HepG2 (cell line): ENCODE results near the gene VWA5B1. TPM values are rescaled to one million over a fixed set of nuclear protein-coding genes. Genes with fewer than 3 reads are reported as not detected.

Experiments used
- ATAC-seq: fragments of 200-7000 bp; cut with Tn5 transposase; 3 replicates; pipeline ENCODE4 v1.9.1; 2020; ENCODE audit warnings: mild to moderate bottlenecking, moderate library complexity
- BruUV-seq: library from RNA; stranded (reverse); fragments of 400-500 nt; replicated peaks from 2 replicates; lab custom pipeline; 2021; lab: Mats Ljungman, UMichigan
- CTCF ChIA-PET: fragments of 300-600 bp; formaldehyde crosslinking; extraction: SDS; loops from one replicate; lab custom pipeline; 2021; ENCODE audit warnings: low total read pairs, inconsistent platforms, low intra/inter-chr PET ratio; lab: Yijun Ruan, JAX
- POLR2A ChIA-PET: fragments of 350-600 bp; sonication (Branson Sonifier 250); formaldehyde crosslinking; loops from one replicate; lab custom pipeline; 2020; ENCODE audit warnings: antibody characterized with exemption, inconsistent platforms; lab: Yijun Ruan, JAX
- DNase-seq: peaks from one replicate; pipeline ENCODE4 v3.0.0-alpha.2; 2015; ENCODE audit warnings: low spot score
- FAIRE-seq: peaks from 3 replicates; lab custom pipeline; 2011; peaks lifted over from hg19 to GRCh38; lab: Jason Lieb, UNC
- H2AFZ ChIP-seq: one replicate; pipeline ENCODE4 v1.6.1; 2011; ENCODE audit warnings: low read length, inconsistent platforms
- H3K27ac ChIP-seq: fragments of 300-600 bp; 3 replicates; pipeline ENCODE4 v1.8.0; 2011; ENCODE audit warnings: mixed run types, mild to moderate bottlenecking, mixed read lengths, low read length, inconsistent platforms; ENCODE audit not compliant: insufficient read depth; ENCODE audit errors: extremely low read length
- H3K27me3 ChIP-seq, 2 experiments: fragments of 200-600 bp in 1 of 2; 2 replicates in 1 of 2; 3 replicates in 1 of 2; pipeline versions ENCODE4 v1.6.0 to v1.8.0; 2011; ENCODE audit warnings: low read length in 2 of 2, mild to moderate bottlenecking in 2 of 2, moderate library complexity in 2 of 2, inconsistent platforms in 1 of 2; ENCODE audit not compliant: insufficient read depth in 2 of 2, control insufficient read depth in 1 of 2
- H3K36me3 ChIP-seq, 2 experiments: fragments of 200-600 bp in 1 of 2; replicated peaks in 1 of 2; 2 replicates in 1 of 2; 3 replicates in 1 of 2; pipeline versions ENCODE4 v1.5.1 to v1.8.0; 2011; ENCODE audit warnings: low read length in 2 of 2, inconsistent platforms in 1 of 2; ENCODE audit not compliant: insufficient read depth in 2 of 2, control insufficient read depth in 1 of 2
- H3K4me1 ChIP-seq: 2 replicates; pipeline ENCODE4 v1.5.1; 2012; ENCODE audit warnings: low read length, inconsistent platforms; ENCODE audit not compliant: insufficient read depth
- H3K4me2 ChIP-seq: 2 replicates; pipeline ENCODE4 v1.6.0; 2011; ENCODE audit warnings: low read depth, low read length, inconsistent platforms
- H3K4me3 ChIP-seq, 3 experiments: fragments of 200-600 bp in 1 of 3; sonication (generic), shearing (Covaris generic) in 1 of 3; replicated peaks in 1 of 3; 2 replicates each; pipeline ENCODE4 v1.5.1; 2011 to 2016; ENCODE audit warnings: low read length in 3 of 3, inconsistent platforms in 2 of 3, low read depth in 2 of 3, mild to moderate bottlenecking in 2 of 3, control low read depth in 1 of 3, mixed read lengths in 1 of 3; ENCODE audit not compliant: insufficient read depth in 1 of 3
- H3K79me2 ChIP-seq: one replicate; pipeline ENCODE4 v1.6.1; 2011; ENCODE audit warnings: low read length, inconsistent platforms; ENCODE audit not compliant: insufficient read depth
- H3K9ac ChIP-seq: 2 replicates; pipeline ENCODE4 v1.6.0; 2011; ENCODE audit warnings: mild to moderate bottlenecking, low read depth, low read length, inconsistent platforms; ENCODE audit not compliant: insufficient read depth
- H3K9me3 ChIP-seq: 2 replicates; pipeline ENCODE4 v1.5.1; 2012; ENCODE audit warnings: mild to moderate bottlenecking, low read length
- H4K20me1 ChIP-seq: 2 replicates; pipeline ENCODE4 v1.6.0; 2011; ENCODE audit warnings: inconsistent platforms, mild to moderate bottlenecking, low read length, moderate library complexity; ENCODE audit not compliant: insufficient read depth
- CAMTA2 ChIP-seq: sonication (generic); formaldehyde crosslinking; IDR thresholded peaks from 2 replicates; pipeline ENCODE4 v1.4.0; 2020; ENCODE audit warnings: mild to moderate bottlenecking, missing genetic modification reagents, borderline replicate concordance
- GMEB2 ChIP-seq: IDR thresholded peaks from 2 replicates; pipeline ENCODE4 v1.6.1; 2016; ENCODE audit warnings: missing biosample characterization, missing genetic modification reagents, low read depth
- HHEX ChIP-seq: IDR thresholded peaks from 2 replicates; pipeline ENCODE4 v1.6.1; 2016; ENCODE audit warnings: control low read depth
- ZNF362 ChIP-seq: sonication (generic); formaldehyde crosslinking; IDR thresholded peaks from 2 replicates; pipeline ENCODE4 v1.4.0; 2020; ENCODE audit warnings: missing genetic modification reagents, mild to moderate bottlenecking, borderline replicate concordance
- ZNF768 ChIP-seq: sonication (generic); formaldehyde crosslinking; IDR thresholded peaks from 2 replicates; pipeline ENCODE4 v1.4.0; 2020; ENCODE audit warnings: missing genetic modification reagents
- ZNF781 ChIP-seq: sonication (generic); formaldehyde crosslinking; IDR thresholded peaks from 2 replicates; pipeline ENCODE4 v1.5.1; 2020; ENCODE audit warnings: borderline replicate concordance, mild to moderate bottlenecking, missing genetic modification reagents; ENCODE audit errors: not compliant biosample characterization
- WGBS: methylation state at CpG from one replicate; pipeline ENCODE4 v1.1.6; 2017; ENCODE audit warnings: low lambda C conversion rate; 5-methylcytosine and 5-hydroxymethylcytosine counted together
- in situ Hi-C: cut with HindIII; loops from 2 replicates; pipeline ENCODE4 v1.10.0; 2017; ENCODE audit warnings: low pct_unique_long_range_greater_than_20kb; ENCODE audit not compliant: extremely low pct_ligation_motif_present
- intact Hi-C: fragments of 100-400 bp; cut with micrococcal nuclease; formaldehyde crosslinking; loops from one replicate; pipeline ENCODE4 v1.10.0; 2022; ENCODE audit not compliant: unreplicated experiment
- polyA plus RNA-seq, 8 experiments: library from polyadenylated mRNA; depleted of rRNA in 3 of 8; stranded (reverse) in 7 of 8; unstranded in 1 of 8; fragments of >200 nt; fragmentation: Illumina TruSeq in 4 of 8; extraction: Trizol in 4 of 8; gene quantifications; 2 replicates each; pipeline versions ENCODE4 v1.2.1 to v1.2.3, GENCODE V29; 2011 to 2016; ENCODE audit warnings: low read depth in 4 of 8, missing spikeins in 1 of 8, mixed read lengths in 1 of 8; ENCODE audit not compliant: insufficient read depth in 1 of 8
- total RNA-seq, 5 experiments: library from RNA; depleted of rRNA; stranded (reverse); fragments of >200 nt; fragmentation: Illumina TruSeq; extraction: Trizol; gene quantifications; 2 replicates each; pipeline ENCODE4 v1.2.3, GENCODE V29; 2016; ENCODE audit warnings: low read depth in 1 of 5

Gene VWA5B1
- total and polyA plus RNA-seq, 2 of the 13 experiments (the other 11 are each of a cell fraction or from before 2014, with no cell fraction given): not detected

DNA sequence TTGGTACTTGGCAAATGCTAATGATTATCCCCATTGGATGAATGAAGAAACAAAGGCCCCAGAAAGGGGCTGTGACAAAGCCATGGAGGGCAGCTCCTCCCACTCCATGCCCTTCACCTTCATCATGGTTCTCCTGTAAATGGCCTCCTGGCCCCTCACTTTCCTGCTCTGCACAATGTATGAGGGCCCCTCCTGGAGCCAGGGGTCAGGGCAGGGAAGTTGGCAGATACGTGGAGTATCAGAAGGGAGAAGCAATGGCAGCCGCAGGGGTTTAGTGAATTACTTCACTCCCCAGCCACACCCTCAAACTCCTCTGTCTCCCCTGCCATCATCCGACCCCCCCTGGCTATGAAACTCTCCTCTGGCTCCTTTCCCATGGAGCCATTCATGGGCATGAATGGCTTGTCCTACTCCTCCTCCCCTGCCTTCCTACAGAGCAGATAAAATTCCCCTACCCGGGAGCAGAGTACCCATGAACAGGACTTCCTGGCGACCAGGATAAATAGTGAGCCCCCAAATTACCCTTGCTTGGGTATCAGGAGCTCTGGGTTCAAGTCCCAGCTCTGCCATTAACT, 109.0 kb downstream of the VWA5B1 start:
- no TSS peak for BruUV-seq
- Histone ChIP-seq H3K4me3 (no peak overlapping the region), H3K4me1 (no peaks in the 10 kb centered on the region), H3K4me2 (no peak overlapping the region), H3K9ac (no peak overlapping the region), H4K20me1 (no peaks in the 10 kb centered on the region), H3K36me3 (no peaks in the 10 kb centered on the region), H3K9me3 (no peaks in the 10 kb centered on the region), H3K27me3 (peaks cover 1 to 5% of the 10 kb centered on the region in 2 experiments; a peak in 4 of 5 replicates), H2AFZ (no peak overlapping the region), H3K27ac (no peak overlapping the region), H3K79me2 (no peaks in the 10 kb centered on the region)
- intact Hi-C loops: no loop called here
- ATAC-seq (no peak), DNase-seq (no peak), FAIRE-seq (no peak)
- ChIA-PET POLR2A (no interaction called here), CTCF (no interaction called here)
- in situ Hi-C loops: no loop called here
- WGBS: 11% methylated on average over 4 of the region's 5 CpGs
- TF ChIP-seq ZNF781 (no peak), HHEX (CRISPR knock-in tag) (no peak)

GRCh38 chr1:20400341-20401177, 109.9 kb downstream of the VWA5B1 start:
- no TSS peak for BruUV-seq
- intact Hi-C loops: no loop called here
- FAIRE-seq: no peak
- Histone ChIP-seq H3K4me3 (no peak overlapping the region), H3K4me1 (no peaks in the 10 kb centered on the region), H3K4me2 (no peak overlapping the region), H3K79me2 (no peaks in the 10 kb centered on the region), H2AFZ (no peak overlapping the region), H3K9ac (no peak overlapping the region), H4K20me1 (no peaks in the 10 kb centered on the region)
- in situ Hi-C loops: no loop called here
- POLR2A ChIA-PET: no interaction called here
- CTCF ChIA-PET: no interaction called here
- 3% methylated on average over 9 of the region's 10 CpGs for WGBS
- TF ChIP-seq GMEB2 (CRISPR knock-in tag): no peak
- TF ChIP-seq CAMTA2 (CRISPR knock-in tag): no peak
- peak; percentile 72; the same call in 1 of the 2 replicates for TF ChIP-seq ZNF768 (CRISPR knock-in tag)
- no peak for TF ChIP-seq ZNF362 (CRISPR knock-in tag)
- TF ChIP-seq, all 625 proteins: peak for 1
- no peak for ATAC-seq
- Histone ChIP-seq H3K36me3 (no peaks in the 10 kb centered on the region), H3K9me3 (no peaks in the 10 kb centered on the region), H3K27ac (no peak overlapping the region), H3K27me3 (peaks cover 1 to 12% of the 10 kb centered on the region in 2 experiments; a peak in 4 of 5 replicates)
- DNase-seq: no peak
